ENCODE data around the gene LYRM4.

The LYRM4 gene

GRCh38 chr6:5108536-5109150 lies 152.1 kb downstream of the LYRM4 start:
- H3K27me3 ChIP-seq (ENCODE audit: control insufficient read depth, insufficient read depth, low read length) = no peaks in the 10 kb centered on the region
- no peaks in the 10 kb centered on the region for H3K36me3 ChIP-seq (ENCODE audit: control insufficient read depth, insufficient read depth, low read length)
- no peak overlapping the region for H3K4me3 ChIP-seq (ENCODE audit: low read depth, low read length)
- no peak overlapping the region for H3K9ac ChIP-seq
- no peaks in the 10 kb centered on the region for H3K9me3 ChIP-seq (ENCODE audit: control insufficient read depth, low read length)
- no peaks in the 10 kb centered on the region for H3K4me1 ChIP-seq
- no peak overlapping the region for H3K27ac ChIP-seq
- H3K79me2 ChIP-seq = no peaks in the 10 kb centered on the region
- H2AFZ ChIP-seq = no peak overlapping the region
- no peak overlapping the region for H3K4me2 ChIP-seq (ENCODE audit: low read length)
- no peak for TF ChIP-seq CTCF (IDR thresholded peaks at IDR 0.05)

GRCh38 chr6:5108068-5108467 lies 152.7 kb downstream of the LYRM4 start:
- no peaks in the 10 kb centered on the region for H3K9me3 ChIP-seq (ENCODE audit: control insufficient read depth, low read length)
- H3K9ac ChIP-seq = no peak overlapping the region
- no peaks in the 10 kb centered on the region for H3K36me3 ChIP-seq (ENCODE audit: control insufficient read depth, insufficient read depth, low read length)
- no peak for TF ChIP-seq CTCF (IDR thresholded peaks at IDR 0.05)
- H3K27me3 ChIP-seq (ENCODE audit: control insufficient read depth, insufficient read depth, low read length) = no peaks in the 10 kb centered on the region
- no peak overlapping the region for H3K27ac ChIP-seq
- H2AFZ ChIP-seq = no peak overlapping the region
- H3K4me1 ChIP-seq = no peaks in the 10 kb centered on the region
- H3K4me2 ChIP-seq (ENCODE audit: low read length) = no peak overlapping the region
- no peak overlapping the region for H3K4me3 ChIP-seq (ENCODE audit: low read depth, low read length)
- H3K79me2 ChIP-seq = no peaks in the 10 kb centered on the region

GRCh38 chr6:5107341-5107740 lies 153.4 kb downstream of the LYRM4 start:
- Histone ChIP-seq H3K27me3 (ENCODE audit: control insufficient read depth, insufficient read depth, low read length) (no peaks in the 10 kb centered on the region), H3K9me3 (ENCODE audit: control insufficient read depth, low read length) (no peaks in the 10 kb centered on the region), H2AFZ (no peak overlapping the region), H3K36me3 (ENCODE audit: control insufficient read depth, insufficient read depth, low read length) (no peaks in the 10 kb centered on the region), H3K4me3 (ENCODE audit: low read depth, low read length) (no peak overlapping the region), H3K79me2 (no peaks in the 10 kb centered on the region), H3K9ac (no peak overlapping the region), H3K4me1 (no peaks in the 10 kb centered on the region), H3K4me2 (ENCODE audit: low read length) (no peak overlapping the region), H3K27ac (no peak overlapping the region)
- no peak for TF ChIP-seq CTCF (IDR thresholded peaks at IDR 0.05)

- H3K79me2 ChIP-seq = no peaks in the 10 kb centered on the region
- no peak for TF ChIP-seq CTCF (IDR thresholded peaks at IDR 0.05)
- no peak overlapping the region for H3K27ac ChIP-seq
- no peaks in the 10 kb centered on the region for H3K36me3 ChIP-seq (ENCODE audit: control insufficient read depth, insufficient read depth, low read length)
- H3K27me3 ChIP-seq (ENCODE audit: control insufficient read depth, insufficient read depth, low read length) = no peaks in the 10 kb centered on the region
- no peak overlapping the region for H2AFZ ChIP-seq
- H3K4me2 ChIP-seq (ENCODE audit: low read length) = no peak overlapping the region
- no peaks in the 10 kb centered on the region for H3K9me3 ChIP-seq (ENCODE audit: control insufficient read depth, low read length)
- H3K4me1 ChIP-seq = no peaks in the 10 kb centered on the region
- H3K9ac ChIP-seq = no peak overlapping the region
- no peak overlapping the region for H3K4me3 ChIP-seq (ENCODE audit: low read depth, low read length)
Measured at GRCh38 chr6:5105146-5105545, 155.6 kb downstream of the LYRM4 start.

- Histone ChIP-seq H2AFZ (no peak overlapping the region), H3K4me3 (ENCODE audit: low read depth, low read length) (no peak overlapping the region), H3K27me3 (ENCODE audit: control insufficient read depth, insufficient read depth, low read length) (no peaks in the 10 kb centered on the region), H3K4me2 (ENCODE audit: low read length) (no peak overlapping the region), H3K9me3 (ENCODE audit: control insufficient read depth, low read length) (no peaks in the 10 kb centered on the region), H3K4me1 (no peaks in the 10 kb centered on the region), H3K9ac (no peak overlapping the region), H3K27ac (no peak overlapping the region), H3K36me3 (ENCODE audit: control insufficient read depth, insufficient read depth, low read length) (no peaks in the 10 kb centered on the region), H3K79me2 (no peaks in the 10 kb centered on the region)
- no peak for TF ChIP-seq CTCF (IDR thresholded peaks at IDR 0.05)
Measured at GRCh38 chr6:5104667-5105066, 156.1 kb downstream of the LYRM4 start.
